Activated T-cell treated with anti-CD3 and anti-CD28 coated beads, Interleukin-2, amount 50 U/mL, for 72 hours (primary cell): ENCODE data around the gene TMEM9. TPM values are rescaled to one million over a fixed set of nuclear protein-coding genes. Genes with fewer than 3 reads are reported as not detected.

Experiments
- total RNA-seq, 2 donors: library from RNA; stranded (reverse); gene quantifications; one replicate each; pipeline ENCODE4 v1.2.3, GENCODE V29; 2022

Gene TMEM9
- total RNA-seq, 2 donors from 2014 or later = 25.8 to 30.2 TPM

Other genes with a start within 250 kb of the TMEM9 start
- gene KIF21B, start 130.8 kb downstream of the TMEM9 start, total RNA-seq = 100 to 1,000 TPM in 1 of 2 donors, 10 to 100 TPM in 1; 91.7 to 101 TPM
- gene CACNA1S, start 42.0 kb downstream of the TMEM9 start, total RNA-seq = not detected
- gene ASCL5, start 27.3 kb downstream of the TMEM9 start, total RNA-seq = under 1 TPM; 0.16 to 0.22 TPM
- under 1 TPM; 0.02 to 0.46 TPM for gene IGFN1, start 36.4 kb upstream of the TMEM9 start, total RNA-seq
- gene PKP1, start 129.0 kb upstream of the TMEM9 start, total RNA-seq = not detected
- gene TNNT2, start 223.2 kb upstream of the TMEM9 start, total RNA-seq = not detected
- not detected for gene LAD1, start 244.8 kb upstream of the TMEM9 start, total RNA-seq